Pancreas (tissue), 10 donors: ENCODE results near the gene PSME3. TPM values are rescaled to one million over a fixed set of nuclear protein-coding genes. Genes with fewer than 3 reads are reported as not detected.
A peak's percentile ranks its signal among the peaks of the same experiment; 100 is the strongest.

Experiments
- ATAC-seq, 4 donors: fragments of 200-7000 bp; cut with Tn5 transposase; one replicate each; pipeline versions ENCODE4 v1.8.0 to v1.9.1; 2020; ENCODE audit warnings: mild to moderate bottlenecking in 4 of 4, moderate library complexity in 4 of 4
- DNase-seq, 6 donors: peaks; one replicate each; pipeline ENCODE4 v3.0.0-alpha.2; 2020
- FAIRE-seq: peaks from 2 replicates; lab custom pipeline; 2012; peaks lifted over from hg19 to GRCh38; lab: Jason Lieb, UNC
- H3K27ac ChIP-seq, 4 donors: fragments of 200-600 bp; sonication (generic); 1 replicate in 3 of 4; 2 replicates in 1 of 4; pipeline versions ENCODE4 v1.5.0 to v1.8.0; 2020
- H3K27me3 ChIP-seq, 4 donors: fragments of 200-600 bp; one replicate each; pipeline ENCODE4 v1.8.0; 2021
- H3K36me3 ChIP-seq, 3 donors: fragments of 200-600 bp; sonication (generic) in 1 of 3; one replicate each; pipeline versions ENCODE4 v1.5.0 to v1.8.0; 2020 to 2021
- H3K4me1 ChIP-seq, 3 donors: fragments of 200-600 bp; one replicate each; pipeline ENCODE4 v1.8.0; 2021
- H3K4me3 ChIP-seq, 4 donors: fragments of 200-600 bp; sonication (generic) in 2 of 4; one replicate each; pipeline versions ENCODE4 v1.5.0 to v1.8.0; 2020 to 2021
- H3K9me3 ChIP-seq, 4 donors: fragments of 200-600 bp; one replicate each; pipeline ENCODE4 v1.8.0; 2021
- CTCF ChIP-seq, 4 donors: fragments of 200-600 bp; sonication (generic) in 3 of 4; IDR thresholded peaks; one replicate each; pipeline versions ENCODE4 v1.5.0 to v1.8.0; 2021; ENCODE audit warnings: antibody characterized with exemption in 4 of 4
- WGBS, 2 donors: extraction: QIAGEN DNeasy Blood & Tissue Kit; methylation state at CpG; one replicate each; pipeline ENCODE4 v1.1.7; 2013; 5-methylcytosine and 5-hydroxymethylcytosine counted together
- intact Hi-C, 3 donors: fragments of 100-400 bp; cut with DNase I; formaldehyde crosslinking; loops; one replicate each; pipeline versions ENCODE4 v1.11.1 to v1.14.2; 2022
- polyA plus RNA-seq, 2 donors: library from polyadenylated mRNA; stranded (reverse); fragments of 200-250 nt; gene quantifications; one replicate each; pipeline ENCODE4 v1.2.3, GENCODE V29; 2013
- total RNA-seq, 6 donors: library from RNA; stranded (reverse); fragmentation: NEBNext Ultra II Directional in 4 of 6; extraction: Animal tissue kit (Norgen Biotek cat#: 25700) in 4 of 6; gene quantifications; one replicate each; pipeline versions ENCODE4 v1.2.1 to v1.2.4, GENCODE V29; 2021 to 2023
- donor health status: healthy with polysubstance abuse.
- donor health status: DM: no; HTN: no; CAD: no; lungs with moderate emphysema.
- donor health status: DM: no; HTN: no; CAD: no.
- donor health status: control.
- donor health status: control.
- donor health status: Bipolar disorder and iron deficiency.
- donor health status: DM: yes; HTN: yes; CAD: no.
- donor health status: DM: no; HTN: no; CAD: no.
- donor health status: DM: no; HTN: no; CAD: no.
- donor health status: DM: yes; HTN: yes; CAD: no.

The PSME3 gene
- total and polyA plus RNA-seq, 8 donors, result 17.8 to 51.6 (median 35.8) TPM

DNA sequence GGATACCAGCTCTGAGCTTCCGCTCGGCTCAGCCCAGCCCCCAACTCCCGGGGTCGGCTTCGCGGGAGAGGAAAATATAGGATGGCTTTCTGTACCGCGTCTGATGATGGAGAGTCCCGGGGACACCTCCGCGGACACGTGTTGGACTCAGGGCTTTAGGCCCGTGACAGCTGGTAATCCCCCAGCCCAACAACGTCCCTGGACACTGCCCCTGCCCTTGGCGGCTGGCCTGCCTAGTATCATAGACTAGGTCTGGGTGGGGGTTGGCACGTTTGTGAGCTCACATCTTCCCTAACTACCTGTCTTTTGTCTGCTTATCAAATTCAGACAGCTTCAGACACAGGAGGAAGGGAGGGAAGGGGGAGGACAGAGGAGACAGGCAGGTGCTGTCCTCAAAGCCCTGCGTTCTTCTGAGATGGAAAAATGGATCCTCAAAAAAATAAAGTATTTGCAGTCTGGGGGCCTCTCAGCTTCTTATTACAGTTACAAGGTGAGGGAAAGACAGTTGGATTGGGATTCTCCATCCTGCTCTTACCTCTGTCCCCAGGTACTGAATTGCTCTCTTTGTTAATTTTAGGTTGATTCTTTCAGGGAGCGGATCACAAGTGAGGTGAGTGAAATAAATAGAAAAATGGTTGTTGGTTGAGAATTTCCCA lies 698 bp downstream of the PSME3 start:
- Histone ChIP-seq H3K4me3 (peak overlapping the region; percentile 69 to 98 (median 93)), H3K4me1 (peaks cover 5 to 16% (median 11%) of the 10 kb centered on the region in 3 donors), H3K27ac (peak overlapping the region; percentile 72 to 88 (median 85)), H3K27me3 (no peaks in the 10 kb centered on the region), H3K36me3 (peaks cover 4 to 30% (median 13%) of the 10 kb centered on the region in 3 donors), H3K9me3 (no peaks in the 10 kb centered on the region)
- no peak for TF ChIP-seq CTCF (IDR thresholded peaks at IDR 0.05)
- WGBS, 2 donors, result 4 to 5% methylated on average over 18 of the region's 18 CpGs
- peak in 2 of 6 donors; percentile 40 to 59 for DNase-seq
- ATAC-seq, result peak in 3 of 4 donors; percentile 2 to 7 (median 4)
- FAIRE-seq, result no peak
- intact Hi-C loops, result no loop called here

GRCh38 chr17:42835732-42836131 lies 2.5 kb downstream of the PSME3 start:
- intact Hi-C loops, result no loop called here

DNA sequence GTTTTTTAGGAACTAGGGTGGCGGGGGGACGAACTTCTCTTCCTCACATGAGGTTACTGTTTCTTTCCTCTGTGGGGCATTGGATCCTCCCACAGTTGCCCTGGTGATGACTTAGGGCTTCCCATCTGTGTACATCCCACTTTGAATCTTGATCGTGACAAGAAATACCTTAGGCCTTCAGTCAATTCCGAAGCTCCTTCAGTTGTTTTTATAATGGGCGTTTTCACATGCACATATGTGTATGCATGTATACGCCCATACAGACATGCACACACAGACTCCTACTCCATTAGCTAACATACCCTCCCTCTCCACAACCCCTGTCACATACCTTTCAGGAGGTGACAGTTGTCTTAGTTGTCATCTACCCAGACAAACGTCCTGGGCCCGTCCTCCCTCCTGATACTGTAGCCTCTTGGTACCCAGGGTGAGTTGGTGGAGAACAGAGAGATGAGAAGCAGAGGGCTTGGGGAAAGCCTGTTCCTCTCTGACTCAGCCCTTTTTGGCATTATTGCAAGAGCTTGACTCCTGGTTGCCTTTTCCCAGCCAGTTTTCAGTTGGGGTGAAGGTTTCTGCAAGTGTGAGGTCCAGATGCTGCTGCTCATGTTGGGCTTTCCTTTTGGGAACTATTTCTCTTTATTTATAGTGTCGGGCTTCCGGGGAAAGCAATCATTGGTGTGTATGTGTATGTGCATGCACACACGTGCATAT lies 8.9 kb downstream of the PSME3 start:
- H3K4me1 ChIP-seq, result no peaks in the 10 kb centered on the region
- 69 to 74% methylated on average over 11 of the region's 11 CpGs for WGBS, 2 donors
- ATAC-seq, result no peak
- no peak overlapping the region for H3K4me3 ChIP-seq
- TF ChIP-seq CTCF (IDR thresholded peaks at IDR 0.05), result no peak
- H3K27me3 ChIP-seq, result no peaks in the 10 kb centered on the region
- peaks cover 12 to 61% (median 39%) of the 10 kb centered on the region in 3 donors for H3K36me3 ChIP-seq
- H3K9me3 ChIP-seq, result no peaks in the 10 kb centered on the region
- intact Hi-C loops, result no loop called here
- H3K27ac ChIP-seq, result no peak overlapping the region
- FAIRE-seq, result no peak
- no peak for DNase-seq

More at GRCh38 chr17:42835732-42836131, 2.5 kb downstream of the PSME3 start:
- peaks cover 5 to 16% (median 11%) of the 10 kb centered on the region in 3 donors for H3K4me1 ChIP-seq
- ATAC-seq, result no peak
- H3K9me3 ChIP-seq, result no peaks in the 10 kb centered on the region
- no peak overlapping the region for H3K4me3 ChIP-seq
- FAIRE-seq, result no peak
- no peak for DNase-seq
- H3K36me3 ChIP-seq, result peaks cover 7 to 48% (median 23%) of the 10 kb centered on the region in 3 donors
- TF ChIP-seq CTCF (IDR thresholded peaks at IDR 0.05), result no peak
- 91 to 98% methylated on average over 6 of the region's 6 CpGs for WGBS, 2 donors
- H3K27me3 ChIP-seq, result no peaks in the 10 kb centered on the region
- no peak overlapping the region for H3K27ac ChIP-seq

DNA sequence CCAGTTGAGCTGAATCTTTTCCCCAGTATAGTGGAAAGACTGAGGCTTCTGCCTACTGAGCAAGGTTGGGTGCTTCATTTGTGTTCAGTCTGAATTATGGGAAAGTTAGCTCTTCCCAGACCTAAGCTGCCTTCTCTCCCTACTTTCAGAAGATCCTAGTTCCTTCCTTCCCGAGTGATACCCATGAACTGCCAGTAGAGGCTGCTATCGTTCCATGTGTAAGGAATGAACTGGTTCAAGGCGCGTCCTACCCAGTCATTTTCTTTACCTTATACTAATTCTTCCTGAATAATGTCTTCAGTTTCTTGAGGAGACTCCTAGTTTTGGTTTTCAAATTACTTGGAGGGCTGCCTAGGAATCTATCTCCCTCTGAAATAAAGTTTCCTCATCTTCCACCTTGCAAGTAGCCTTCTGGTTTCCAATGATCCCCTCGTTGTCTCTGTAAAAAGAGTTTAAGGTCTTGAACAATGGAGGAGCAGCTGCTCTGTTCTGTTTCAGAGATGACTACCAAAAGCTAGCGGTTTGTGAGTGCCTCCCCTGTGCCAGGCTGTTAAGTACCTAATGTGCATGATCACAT lies 10.2 kb downstream of the PSME3 start:
- no peak for FAIRE-seq
- intact Hi-C loops, result no loop called here
- peak in 2 of 6 donors; percentile 39 to 58 for DNase-seq
- Histone ChIP-seq H3K4me1 (no peaks in the 10 kb centered on the region), H3K27me3 (no peaks in the 10 kb centered on the region), H3K4me3 (no peak overlapping the region), H3K27ac (no peak overlapping the region), H3K9me3 (no peaks in the 10 kb centered on the region), H3K36me3 (peaks cover 12 to 48% (median 30%) of the 10 kb centered on the region in 3 donors)
- peak; percentile 76 to 95 (median 86) for ATAC-seq
- WGBS, 2 donors, result 34 to 38% methylated on average over 6 of the region's 6 CpGs
- TF ChIP-seq CTCF (IDR thresholded peaks at IDR 0.05), result peak; percentile 61 to 86 (median 81)
